NCI-H524 treated with DMSO at 0.1 percent for 48 hours (cell line): ENCODE results near the gene PI4KA.

Experiments
- DNase-seq: peaks from one replicate; lab custom pipeline; 2025; lab: John Stamatoyannopoulos, UW

Gene PI4KA

GRCh38 chr22:20816559-20816958, 42.1 kb downstream of the PI4KA start:
- no peak for DNase-seq

- no peak for DNase-seq
Observed at GRCh38 chr22:20815477-20816050, 43.0 kb downstream of the PI4KA start.

DNA sequence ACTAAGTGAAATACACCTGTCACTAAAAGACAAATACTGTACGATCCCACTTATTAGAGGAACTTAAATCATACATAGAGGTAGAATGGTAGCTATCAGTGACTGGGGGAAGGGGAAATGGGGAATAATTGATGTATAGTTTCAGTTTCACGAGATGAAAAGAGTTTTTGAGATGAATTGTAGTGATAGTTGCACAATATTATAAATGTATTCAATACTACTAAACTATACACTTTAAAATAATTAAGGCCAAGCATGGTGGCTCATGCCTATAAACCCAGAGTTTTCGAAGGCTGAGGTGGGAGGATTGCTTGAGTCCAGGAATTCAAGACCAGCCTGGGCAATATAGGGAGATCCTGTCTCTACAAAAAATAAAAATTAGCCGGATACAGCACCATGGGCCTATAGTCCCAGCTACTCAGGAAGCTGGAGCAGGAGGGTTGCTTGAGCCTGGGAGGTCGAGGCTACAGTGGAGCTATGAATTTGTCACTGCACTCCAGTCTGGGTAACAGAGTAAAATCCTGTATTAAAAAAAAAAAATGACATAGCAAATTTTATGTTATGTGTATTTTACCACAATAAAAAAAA, 44.3 kb downstream of the PI4KA start:
- DNase-seq: no peak

DNA sequence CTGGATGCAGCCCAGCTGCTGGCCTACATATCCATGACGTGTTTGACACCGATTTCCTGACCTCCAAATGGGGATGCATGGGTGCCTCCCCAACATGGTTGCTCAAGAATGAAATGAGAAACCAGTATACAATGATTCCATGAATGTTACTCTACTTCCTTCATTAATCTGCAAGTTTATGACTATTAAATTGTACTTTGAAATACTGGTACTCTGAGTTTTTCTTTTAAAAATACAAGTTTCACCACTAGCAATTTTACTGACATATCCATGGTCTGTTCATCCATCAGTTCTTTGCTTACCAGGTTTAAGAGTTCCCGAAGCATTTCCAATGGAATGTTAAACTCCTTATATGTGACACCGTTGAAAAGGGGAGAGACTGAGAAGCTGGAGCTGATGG, 45.6 kb downstream of the PI4KA start:
- DNase-seq: no peak

DNA sequence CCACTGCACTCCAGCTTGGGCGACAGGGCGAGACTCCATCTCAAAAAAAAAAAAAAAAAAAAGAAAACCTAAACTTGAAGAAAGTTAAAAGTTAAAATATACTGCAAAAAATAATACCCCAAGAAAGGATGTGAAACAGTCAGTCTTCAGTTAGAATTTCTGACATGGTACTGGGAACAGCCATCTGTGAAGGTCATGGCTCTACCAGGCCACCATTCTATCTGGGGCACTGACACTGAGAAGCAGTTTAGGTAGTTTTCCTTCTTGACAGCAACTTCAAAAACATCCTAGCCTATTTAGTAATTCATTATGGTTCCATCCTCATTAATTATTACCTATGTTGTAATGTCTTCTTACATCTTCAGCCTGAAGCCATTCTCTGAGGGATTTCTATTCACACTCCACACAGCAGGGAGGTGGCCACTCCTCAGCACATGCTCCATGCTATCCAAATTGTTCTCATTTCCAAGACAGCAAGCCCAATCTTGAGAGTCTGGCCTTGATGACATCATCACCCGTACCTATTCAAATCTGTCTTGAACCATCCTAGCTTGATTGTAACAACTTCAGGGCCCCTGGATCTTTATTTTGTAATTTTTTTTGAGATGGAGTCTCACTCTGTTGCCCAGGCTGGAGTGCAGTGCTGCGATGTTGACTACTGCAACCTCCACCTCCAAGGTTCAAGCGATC, 46.5 kb downstream of the PI4KA start:
- DNase-seq: no peak

DNA sequence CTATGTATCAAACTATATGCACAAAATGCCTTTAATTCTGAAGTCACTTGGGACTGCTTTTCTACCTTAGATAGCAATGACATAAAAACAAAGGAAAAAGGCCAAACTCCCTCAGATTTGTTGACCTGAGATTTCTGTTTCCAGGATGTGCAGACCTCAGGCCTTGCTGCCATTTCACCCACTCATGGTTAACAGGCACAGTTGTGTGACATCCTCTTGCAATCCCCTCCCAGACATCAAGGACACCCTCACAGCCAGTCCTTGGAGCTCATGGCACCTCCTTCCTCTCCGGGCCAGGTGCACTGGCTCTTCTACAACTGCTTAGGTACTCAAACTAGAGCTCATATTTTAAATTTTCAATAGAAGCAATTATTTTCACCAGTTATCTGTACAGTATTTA, 47.4 kb downstream of the PI4KA start:
- no peak for DNase-seq

DNA sequence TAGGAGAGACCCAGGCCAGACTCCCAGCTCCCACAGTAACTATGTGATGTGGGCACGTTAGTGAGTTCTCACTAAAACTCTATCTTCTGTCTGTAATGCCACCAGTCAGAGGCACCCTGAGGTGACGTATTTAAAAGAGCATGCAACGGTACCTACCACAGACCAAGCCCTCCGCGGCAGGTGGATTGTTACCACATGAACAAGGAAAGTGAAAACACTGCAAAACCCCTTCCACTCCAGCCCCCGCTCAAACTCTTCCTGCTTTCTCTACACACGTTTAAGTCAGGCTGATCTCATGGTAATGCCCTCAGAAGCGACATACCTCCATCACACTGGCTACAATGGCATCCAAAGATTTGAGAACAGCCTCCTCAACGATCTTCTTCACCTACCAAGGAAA, 48.0 kb downstream of the PI4KA start:
- no peak for DNase-seq

DNA sequence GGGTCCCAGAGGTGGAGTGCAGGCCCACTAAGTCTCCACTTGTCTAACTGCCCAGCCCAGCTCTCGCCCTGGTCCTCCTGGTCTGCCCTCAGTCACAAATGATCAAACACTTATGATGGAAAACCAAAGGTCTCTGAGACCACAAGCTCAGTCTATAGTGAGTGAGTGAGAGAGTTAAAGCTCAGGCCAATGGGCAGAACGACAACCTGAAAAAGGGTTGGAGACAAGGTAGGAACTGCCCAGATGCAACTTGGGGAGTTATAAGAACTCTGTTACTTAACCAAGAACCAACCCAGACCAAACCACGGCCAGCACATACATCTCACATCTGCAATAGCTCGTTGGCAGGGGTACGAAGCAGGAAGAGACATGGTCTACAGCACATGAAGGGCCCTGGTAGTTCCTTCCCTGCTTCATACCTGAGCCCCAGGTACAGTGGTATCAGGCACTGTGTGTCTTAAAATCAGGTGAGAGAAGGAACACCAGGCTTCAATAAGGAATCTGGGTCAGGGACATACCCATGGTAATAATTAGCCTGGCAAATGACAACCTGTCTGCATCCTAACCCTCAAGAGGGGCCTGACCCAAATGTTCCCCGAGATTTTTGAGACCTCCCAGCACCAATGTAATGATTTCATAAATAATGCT, 48.9 kb downstream of the PI4KA start:
- no peak for DNase-seq

- no peak for DNase-seq
Observed at GRCh38 chr22:20808844-20809243, 49.8 kb downstream of the PI4KA start.

DNA sequence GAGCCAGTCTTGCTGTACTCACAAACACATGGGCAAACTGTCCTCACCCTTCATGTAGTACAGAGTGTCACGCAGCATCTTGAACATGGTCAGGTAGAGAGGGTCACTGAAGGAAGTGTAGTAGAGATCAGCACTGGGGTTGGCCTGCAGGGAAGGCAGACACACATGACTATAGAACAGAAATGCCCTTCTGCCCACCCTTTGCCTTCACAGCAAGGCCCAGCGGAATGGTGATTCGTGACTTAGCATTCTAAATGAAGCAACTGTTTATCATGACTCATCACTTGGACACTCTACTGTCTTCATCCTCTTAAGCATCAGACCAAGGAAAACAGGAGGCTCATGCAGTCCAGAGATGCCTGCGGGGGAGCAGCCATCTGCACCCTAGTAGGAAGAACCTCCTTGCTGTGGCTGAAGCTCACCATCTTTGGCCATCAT, 51.3 kb downstream of the PI4KA start:
- DNase-seq: no peak

DNA sequence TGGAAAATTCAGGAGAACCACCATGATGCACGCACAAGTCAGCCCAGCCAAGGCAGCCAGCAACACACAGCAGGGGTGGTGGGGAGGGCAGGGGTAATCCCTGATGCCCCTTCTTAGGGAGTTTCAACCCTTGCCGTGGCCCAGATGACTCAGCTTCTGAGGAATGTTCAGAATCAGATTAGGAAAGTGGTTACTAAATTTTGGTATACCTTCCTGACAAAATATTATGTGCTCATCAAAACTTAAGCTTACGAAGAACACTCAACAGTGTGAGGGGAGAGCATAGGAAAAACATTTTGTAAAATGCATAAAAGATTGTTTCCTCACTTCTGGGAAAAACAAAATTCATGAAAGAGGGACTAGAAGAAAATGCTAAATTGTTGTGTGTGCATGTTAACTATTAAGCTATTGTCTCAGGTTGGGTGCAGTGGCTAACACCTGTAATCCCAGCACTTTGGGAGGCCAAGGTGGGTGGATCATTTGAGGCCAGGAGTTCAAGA, 52.6 kb downstream of the PI4KA start:
- no peak for DNase-seq

- DNase-seq: no peak
Observed at GRCh38 chr22:20804650-20805049, 54.0 kb downstream of the PI4KA start.

- DNase-seq: no peak
Observed at GRCh38 chr22:20803696-20804324, 54.8 kb downstream of the PI4KA start.

DNA sequence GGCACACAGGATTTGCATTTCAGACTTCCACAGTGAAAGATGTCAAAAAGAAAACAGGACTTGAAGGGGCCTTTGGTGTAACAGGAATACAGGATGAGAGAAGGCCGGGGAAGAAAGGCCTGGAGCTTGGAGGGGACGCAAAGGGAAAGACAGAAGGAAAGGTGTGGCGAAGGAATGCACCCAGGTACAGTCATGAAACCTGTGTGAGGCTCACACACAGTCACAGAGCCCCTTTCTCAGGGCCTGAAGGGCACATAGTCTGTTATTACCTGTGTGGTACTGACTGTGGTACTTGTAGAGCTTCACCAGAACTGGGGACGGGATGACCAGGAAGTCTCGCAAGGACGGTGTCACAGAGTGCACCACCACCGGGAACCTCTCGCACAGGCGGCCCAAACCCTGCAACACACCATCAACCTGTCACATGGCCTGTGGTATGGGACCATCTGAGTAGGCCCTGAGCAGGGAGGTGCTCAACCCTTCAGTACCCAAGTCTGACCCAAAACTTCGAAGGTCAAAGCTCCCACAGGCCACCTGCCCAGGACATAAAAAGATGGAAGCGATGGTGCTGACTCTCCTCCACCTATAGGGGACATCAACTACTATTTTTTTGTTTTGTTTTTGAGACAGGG, 55.6 kb downstream of the PI4KA start:
- DNase-seq: no peak

GRCh38 chr22:20802452-20802851, 56.2 kb downstream of the PI4KA start:
- no peak for DNase-seq

- no peak for DNase-seq
Observed at GRCh38 chr22:20799449-20799848, 59.2 kb downstream of the PI4KA start.

GRCh38 chr22:20798974-20799373, 59.6 kb downstream of the PI4KA start:
- DNase-seq: no peak

DNA sequence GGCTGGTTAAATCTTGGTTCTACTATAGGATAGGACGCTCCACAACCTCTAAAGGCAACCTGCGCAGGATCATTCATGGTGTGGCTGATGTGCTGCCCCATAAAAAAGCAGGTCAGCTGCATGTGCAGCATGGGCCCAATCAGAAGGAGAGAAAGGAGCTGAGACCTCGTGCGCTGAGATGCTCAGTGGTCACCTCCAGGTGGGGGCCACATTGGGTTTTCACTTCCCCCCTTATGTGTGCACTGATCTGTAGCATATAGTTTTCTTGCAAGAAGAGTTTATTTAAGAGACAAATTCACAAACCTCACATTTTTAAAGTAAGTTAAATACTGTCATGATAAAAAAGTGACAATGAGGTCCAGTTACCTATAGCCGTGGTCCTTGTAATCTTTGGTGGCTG, 60.4 kb downstream of the PI4KA start:
- DNase-seq: no peak

- no peak for DNase-seq
Observed at GRCh38 chr22:20796731-20797130, 61.9 kb downstream of the PI4KA start.

DNA sequence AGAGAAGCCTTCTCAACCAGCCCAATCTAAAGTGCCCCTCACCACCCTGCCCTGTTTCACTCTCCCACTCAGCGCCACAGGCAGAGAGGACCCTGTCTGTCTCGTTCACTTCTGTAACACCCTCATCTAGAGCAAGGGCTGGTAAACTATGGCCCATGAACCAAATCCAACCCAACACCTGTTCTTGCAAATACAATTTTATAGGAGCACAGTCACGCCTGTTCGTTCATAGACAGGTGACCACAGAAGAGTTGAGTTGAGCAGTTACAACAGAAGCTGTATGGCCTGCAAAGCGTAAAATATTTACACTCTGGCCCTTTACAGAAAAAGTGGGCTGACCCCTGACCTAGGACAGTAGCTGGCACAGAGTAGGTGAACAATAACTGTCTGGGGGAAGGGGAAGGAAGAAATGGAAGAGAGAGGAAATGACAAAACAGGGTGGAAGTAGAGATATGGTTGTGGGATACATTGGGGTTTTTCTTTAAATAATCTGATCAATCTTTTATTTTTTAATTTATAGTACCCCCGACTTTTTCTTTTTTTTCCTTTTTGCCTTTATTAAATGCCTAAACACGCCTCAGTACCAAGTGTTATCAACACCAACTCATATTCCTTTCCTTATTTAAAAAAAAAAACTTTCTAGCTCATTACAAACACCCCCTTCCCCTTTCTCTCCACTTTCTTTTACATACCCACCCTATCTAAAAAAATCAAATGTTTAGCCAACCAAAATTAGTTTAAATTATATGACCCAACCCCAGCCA, 63.8 kb downstream of the PI4KA start:
- DNase-seq: no peak
